Measurements from ENCODE around the gene FUT1. TPM values are rescaled to one million over a fixed set of nuclear protein-coding genes. Genes with fewer than 3 reads are reported as not detected.

Gene FUT1
- total and polyA plus RNA-seq, 9 of the 15 experiments (the other 6 are each of a cell fraction or from before 2014, with no cell fraction given), result 2.3 to 18.5 (median 8.8) TPM

DNA sequence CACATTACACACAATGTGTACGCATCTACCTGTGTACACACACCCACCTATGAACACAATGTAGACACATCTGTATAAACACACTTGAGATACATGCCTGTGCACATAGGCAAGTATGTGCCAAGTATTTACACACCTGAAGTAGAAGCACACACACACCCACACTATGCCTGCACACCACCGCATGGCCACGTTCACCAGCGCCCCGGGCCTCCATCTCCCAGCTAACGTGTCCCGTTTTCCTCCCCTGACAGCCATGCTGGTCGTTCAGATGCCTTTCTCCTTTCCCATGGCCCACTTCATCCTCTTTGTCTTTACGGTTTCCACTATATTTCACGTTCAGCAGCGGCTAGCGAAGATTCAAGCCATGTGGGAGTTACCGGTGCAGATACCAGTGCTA lies 49.7 kb downstream of the FUT1 start:
- ChIA-PET CTCF (ENCODE audit: low intra/inter-chr PET ratio) (no interaction called here), POLR2A (no interaction called here)
- Histone ChIP-seq H2AFZ (ENCODE audit: low read depth, low read length) (no peak overlapping the region), H3K4me2 (ENCODE audit: insufficient read depth, low read length) (no peak overlapping the region), H3K9me3 (replicated peaks; ENCODE audit: control insufficient read depth, insufficient read depth, low read depth, low read length) (no peaks in the 10 kb centered on the region), H3K27me3 (ENCODE audit: control insufficient read depth in 2 of 2, insufficient read depth in 2 of 2, low read length in 2 of 2) (no peaks in the 10 kb centered on the region), H3K9ac (ENCODE audit: insufficient read depth in 1 of 2, low read depth in 2 of 2, low read length in 2 of 2) (no peak overlapping the region; a peak in 1 of 4 replicates), H3K79me2 (ENCODE audit: control insufficient read depth, insufficient read depth, low read length) (no peaks in the 10 kb centered on the region), H3K27ac (ENCODE audit: extremely low read depth, low read depth, low read length) (no peak overlapping the region), H3K36me3 (ENCODE audit: control insufficient read depth, insufficient read depth, low read length) (no peaks in the 10 kb centered on the region), H3K4me1 (replicated peaks in 1 of 2; ENCODE audit: control insufficient read depth in 2 of 2, insufficient read depth in 2 of 2, low read length in 2 of 2) (peaks cover 10 to 19% of the 10 kb centered on the region in 2 experiments; a peak in 4 of 5 replicates), H4K20me1 (replicated peaks; ENCODE audit: control insufficient read depth, insufficient read depth, low read length) (no peaks in the 10 kb centered on the region), H3K4me3 (no peak overlapping the region), H3K9me1 (ENCODE audit: control insufficient read depth, insufficient read depth, low read length) (no peaks in the 10 kb centered on the region)
- in situ Hi-C loops (cut with MboI) (no loop called here), intact Hi-C loops (cut with micrococcal nuclease) (no loop called here)
- FAIRE-seq, result no peak
- no TSS peak for BruUV-seq (replicated peaks)
- WGBS (ENCODE audit: insufficient coverage, low coverage, missing lambda C conversion rate), result 62% methylated on average over 13 of the region's 13 CpGs
- ATAC-seq, result no peak
- no peak for DNase-seq (ENCODE audit: extremely low read depth in 1 of 4, low spot score in 3 of 4)
- TF ChIP-seq TCF15 (CRISPR knock-in tag; IDR thresholded peaks at IDR 0.05) (no peak), GTF2F1 (IDR thresholded peaks at IDR 0.05; ENCODE audit: low read depth, low read length) (no peak), XRCC3 (IDR thresholded peaks at IDR 0.05) (no peak), YY1 (IDR thresholded peaks at IDR 0.05; ENCODE audit: borderline replicate concordance in 1 of 3, control insufficient read depth in 1 of 3, extremely low read depth in 1 of 3, insufficient read depth in 3 of 3, insufficient read length in 1 of 3, insufficient replicate concordance in 2 of 3, low read depth in 1 of 3, low read length in 2 of 3) (no peak)

DNA sequence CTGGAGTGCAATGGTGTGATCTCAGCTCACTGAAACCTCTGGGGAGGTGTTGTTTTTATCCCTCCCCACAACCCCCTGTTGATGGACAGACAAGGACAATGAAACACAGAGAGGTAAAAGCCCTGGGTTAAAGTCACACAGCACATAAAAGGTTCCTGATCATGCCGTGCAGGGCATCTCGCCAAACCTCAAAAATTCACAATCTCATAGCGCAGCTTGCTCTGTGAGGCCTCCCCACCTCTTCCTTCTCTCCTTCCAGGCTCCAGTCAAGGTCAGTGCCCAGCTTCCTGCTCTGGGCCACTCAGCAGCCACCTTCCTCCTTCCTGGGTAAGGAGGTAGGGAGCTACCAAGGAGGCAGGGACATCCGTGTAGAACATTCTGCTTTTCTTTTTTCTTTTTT lies 54.4 kb downstream of the FUT1 start:
- 0% methylated on average over 4 of the region's 4 CpGs for WGBS (ENCODE audit: insufficient coverage, low coverage, missing lambda C conversion rate)
- ATAC-seq (peak; percentile 89), DNase-seq (ENCODE audit: extremely low read depth in 1 of 4, low spot score in 3 of 4) (peak; percentile 54 to 79 (median 60)), FAIRE-seq (peak; percentile 91)
- no peaks in the 10 kb centered on the region for H3K9me3 ChIP-seq (replicated peaks; ENCODE audit: control insufficient read depth, insufficient read depth, low read depth, low read length)
- H3K27ac ChIP-seq (ENCODE audit: extremely low read depth, low read depth, low read length), result peak overlapping the region; percentile 31; the same call in 2 of the 3 replicates
- in situ Hi-C loops (cut with MboI) (no loop called here), intact Hi-C loops (cut with micrococcal nuclease) (no loop called here)
- H3K4me2 ChIP-seq (ENCODE audit: insufficient read depth, low read length), result peak overlapping the region; percentile 51
- H4K20me1 ChIP-seq (replicated peaks; ENCODE audit: control insufficient read depth, insufficient read depth, low read length), result no peaks in the 10 kb centered on the region
- H3K27me3 ChIP-seq (ENCODE audit: control insufficient read depth in 2 of 2, insufficient read depth in 2 of 2, low read length in 2 of 2), result no peaks in the 10 kb centered on the region
- H3K36me3 ChIP-seq (ENCODE audit: control insufficient read depth, insufficient read depth, low read length), result no peaks in the 10 kb centered on the region
- H3K4me1 ChIP-seq (replicated peaks in 1 of 2; ENCODE audit: control insufficient read depth in 2 of 2, insufficient read depth in 2 of 2, low read length in 2 of 2), result peaks cover 10 to 30% of the 10 kb centered on the region in 2 experiments; a peak in 4 of 5 replicates
- BruUV-seq (replicated peaks), result no TSS peak
- peak overlapping the region; percentile 20 to 87; a peak in 1 of 4 replicates for H3K9ac ChIP-seq (ENCODE audit: insufficient read depth in 1 of 2, low read depth in 2 of 2, low read length in 2 of 2)
- ChIA-PET POLR2A (interaction anchor here (0.6 to 1.1 kb wide), 2 partner anchors 14 to 19 kb away, joined by 3 read pairs; no protein-coding TSS in a partner anchor), CTCF (ENCODE audit: low intra/inter-chr PET ratio) (no interaction called here)
- H2AFZ ChIP-seq (ENCODE audit: low read depth, low read length), result peak overlapping the region; percentile 76
- no peaks in the 10 kb centered on the region for H3K79me2 ChIP-seq (ENCODE audit: control insufficient read depth, insufficient read depth, low read length)
- H3K9me1 ChIP-seq (ENCODE audit: control insufficient read depth, insufficient read depth, low read length), result no peaks in the 10 kb centered on the region
- no peak overlapping the region for H3K4me3 ChIP-seq
- TF ChIP-seq E4F1 (CRISPR knock-in tag; IDR thresholded peaks at IDR 0.05; ENCODE audit: borderline replicate concordance) (no peak), EP300 (IDR thresholded peaks at IDR 0.05; ENCODE audit: low read length) (peak; percentile 54), ZNF668 (CRISPR knock-in tag; IDR thresholded peaks at IDR 0.05) (no peak), GATA2 (CRISPR knock-in tag; IDR thresholded peaks at IDR 0.05) (peak; percentile 66), NFIC (IDR thresholded peaks at IDR 0.05) (peak; percentile 95), MEF2A (IDR thresholded peaks at IDR 0.05; ENCODE audit: control insufficient read depth, low read depth, low read length) (no peak), NONO (IDR thresholded peaks at IDR 0.05; ENCODE audit: low read depth in 2 of 2, low read length in 1 of 2) (no peak), SAFB2 (IDR thresholded peaks at IDR 0.05; ENCODE audit: borderline replicate concordance, low read depth, low read length, severe bottlenecking) (no peak), CCAR2 (IDR thresholded peaks at IDR 0.05; ENCODE audit: low read depth, low read length) (no peak), LEF1 (IDR thresholded peaks at IDR 0.05) (0 out of 2 replicates have a peak, but pooled peaks have one; percentile 30)

All from K562 (cell line).